Upper lobe of left lung (tissue), 6 donors: ENCODE data around the gene GTF2A1L. TPM values are rescaled to one million over a fixed set of nuclear protein-coding genes. Genes with fewer than 3 reads are reported as not detected.

ENCODE experiments used
- ATAC-seq, 2 donors: fragments of 200-7000 bp; cut with Tn5 transposase; one replicate each; pipeline ENCODE4 v1.9.1; 2022; ENCODE audit warnings: mild to moderate bottlenecking in 2 of 2, moderate library complexity in 2 of 2; ENCODE audit not compliant: low FRiP score in 2 of 2
- DNase-seq, 2 donors: peaks; one replicate each; pipeline ENCODE4 v3.0.0-alpha.2; 2019 to 2020
- H3K27ac ChIP-seq, 4 donors: fragments of 200-600 bp; sonication (generic); one replicate each; pipeline ENCODE4 v1.5.1; 2016 to 2019
- H3K27me3 ChIP-seq, 4 donors: fragments of 200-600 bp; sonication (generic); one replicate each; pipeline ENCODE4 v1.5.1; 2017 to 2019
- H3K36me3 ChIP-seq, 4 donors: fragments of 200-600 bp; sonication (generic); one replicate each; pipeline ENCODE4 v1.5.1; 2016 to 2019
- H3K4me1 ChIP-seq, 4 donors: fragments of 200-600 bp; sonication (generic); one replicate each; pipeline ENCODE4 v1.5.1; 2018 to 2019
- H3K4me3 ChIP-seq, 4 donors: fragments of 200-600 bp; sonication (generic); one replicate each; pipeline ENCODE4 v1.5.1; 2017 to 2019; ENCODE audit warnings: mild to moderate bottlenecking in 2 of 4, moderate library complexity in 1 of 4
- H3K9me3 ChIP-seq, 4 donors: fragments of 200-600 bp; sonication (generic); one replicate each; pipeline ENCODE4 v1.5.1; 2018 to 2019
- EP300 ChIP-seq, 4 donors: sonication (generic); formaldehyde crosslinking; IDR thresholded peaks; one replicate each; pipeline ENCODE4 v1.5.1; 2017; ENCODE audit warnings: antibody characterized with exemption in 4 of 4, control low read depth in 2 of 4
- POLR2A ChIP-seq, 4 donors: fragments of 450-650 bp; IDR thresholded peaks; one replicate each; pipeline ENCODE4 v1.5.1; 2016 to 2017; ENCODE audit warnings: antibody characterized with exemption in 4 of 4, mild to moderate bottlenecking in 2 of 4
- POLR2AphosphoS5 ChIP-seq, 2 donors: sonication (generic); formaldehyde crosslinking; IDR thresholded peaks; one replicate each; pipeline ENCODE4 v1.5.1; 2017; ENCODE audit warnings: antibody characterized with exemption in 2 of 2
- WGBS, 2 donors: methylation state at CpG; one replicate each; pipeline ENCODE4 v1.1.5; 2017 to 2018; 5-methylcytosine and 5-hydroxymethylcytosine counted together
- total RNA-seq, 6 donors: library from RNA; depleted of rRNA in 4 of 6; stranded (reverse); fragments of >200 nt in 4 of 6; gene quantifications; one replicate each; pipeline versions ENCODE4 v1.1.0 to v1.2.1, GENCODE V29; 2016 to 2021
- TF ChIP-seq, protein P1 (sequence below), 6 experiments: fragments of 450-650 bp in 4 of 6; fragments of 200-600 bp in 2 of 6; sonication (generic) in 2 of 6; IDR thresholded peaks; one replicate each; pipeline ENCODE4 v1.5.1; 2016 to 2019; ENCODE audit warnings: antibody characterized with exemption in 6 of 6
- donor health status: DM: no; HTN: no; CAD: no; lungs with moderate emphysema.
- donor health status: DM: no; HTN: yes; CAD: no; lungs with severe emphysema.

Gene GTF2A1L
- total RNA-seq, 6 donors from 2014 or later, result 0.61 to 1.1 (median 0.89) TPM; not detected in 3

DNA sequence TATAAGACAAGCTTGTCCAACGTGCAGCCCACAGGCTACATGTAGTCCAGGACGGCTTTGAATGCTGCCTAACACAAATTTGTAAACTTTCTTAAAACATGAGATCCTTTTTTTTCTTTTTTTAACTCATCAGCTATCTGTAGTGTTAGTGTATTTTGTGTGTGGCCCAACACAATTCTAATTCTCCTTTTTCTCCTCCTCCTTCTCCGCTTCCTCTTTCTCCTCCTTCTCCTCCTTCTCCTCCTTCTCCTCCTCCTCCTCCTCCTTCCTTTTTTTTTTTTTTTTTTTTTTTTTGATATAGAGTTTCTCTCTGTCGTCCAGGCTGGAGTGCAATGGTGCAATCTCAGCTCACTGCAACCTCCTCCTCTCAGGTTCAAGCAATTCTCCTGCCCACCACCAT lies 39.3 kb upstream of the GTF2A1L start:
- Histone ChIP-seq H3K4me1 (no peaks in the 10 kb centered on the region), H3K9me3 (no peaks in the 10 kb centered on the region), H3K4me3 (no peak overlapping the region), H3K27ac (no peak overlapping the region), H3K27me3 (no peaks in the 10 kb centered on the region), H3K36me3 (peaks cover 0 to 12% (median 0%) of the 10 kb centered on the region in 4 donors)
- no peak for ATAC-seq
- no peak for DNase-seq
- WGBS, 2 donors, result 77 to 80% methylated on average over 4 of the region's 4 CpGs
- TF ChIP-seq EP300 (IDR thresholded peaks at IDR 0.05) (no peak), POLR2A (IDR thresholded peaks at IDR 0.05) (no peak), POLR2AphosphoS5 (IDR thresholded peaks at IDR 0.05) (no peak)
- TF ChIP-seq, protein P1, sequence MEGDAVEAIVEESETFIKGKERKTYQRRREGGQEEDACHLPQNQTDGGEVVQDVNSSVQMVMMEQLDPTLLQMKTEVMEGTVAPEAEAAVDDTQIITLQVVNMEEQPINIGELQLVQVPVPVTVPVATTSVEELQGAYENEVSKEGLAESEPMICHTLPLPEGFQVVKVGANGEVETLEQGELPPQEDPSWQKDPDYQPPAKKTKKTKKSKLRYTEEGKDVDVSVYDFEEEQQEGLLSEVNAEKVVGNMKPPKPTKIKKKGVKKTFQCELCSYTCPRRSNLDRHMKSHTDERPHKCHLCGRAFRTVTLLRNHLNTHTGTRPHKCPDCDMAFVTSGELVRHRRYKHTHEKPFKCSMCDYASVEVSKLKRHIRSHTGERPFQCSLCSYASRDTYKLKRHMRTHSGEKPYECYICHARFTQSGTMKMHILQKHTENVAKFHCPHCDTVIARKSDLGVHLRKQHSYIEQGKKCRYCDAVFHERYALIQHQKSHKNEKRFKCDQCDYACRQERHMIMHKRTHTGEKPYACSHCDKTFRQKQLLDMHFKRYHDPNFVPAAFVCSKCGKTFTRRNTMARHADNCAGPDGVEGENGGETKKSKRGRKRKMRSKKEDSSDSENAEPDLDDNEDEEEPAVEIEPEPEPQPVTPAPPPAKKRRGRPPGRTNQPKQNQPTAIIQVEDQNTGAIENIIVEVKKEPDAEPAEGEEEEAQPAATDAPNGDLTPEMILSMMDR (IDR thresholded peaks at IDR 0.05), result no peak

DNA sequence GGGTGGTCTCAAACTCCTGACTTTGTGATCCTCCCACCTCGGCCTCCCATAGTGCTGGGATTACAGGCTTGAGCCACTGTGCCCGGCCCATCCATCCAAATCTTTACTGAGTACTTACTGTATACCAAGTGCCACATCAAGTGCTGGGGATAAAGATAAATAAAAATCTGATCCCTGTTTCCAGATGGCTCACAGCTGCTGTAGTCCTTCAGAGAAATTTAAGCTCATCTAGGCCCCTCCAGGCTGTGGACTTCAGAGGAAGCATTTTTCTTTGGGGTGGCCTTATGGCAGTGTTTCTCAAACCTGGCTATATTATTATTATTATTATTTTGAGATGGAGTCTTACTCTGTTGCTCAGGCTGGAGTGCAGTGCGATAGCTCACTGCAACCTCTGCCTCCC lies 33.7 kb upstream of the GTF2A1L start:
- TF ChIP-seq POLR2AphosphoS5 (IDR thresholded peaks at IDR 0.05) (no peak), EP300 (IDR thresholded peaks at IDR 0.05) (no peak), POLR2A (IDR thresholded peaks at IDR 0.05) (no peak)
- TF ChIP-seq, protein P1 (IDR thresholded peaks at IDR 0.05), result no peak
- H3K4me3 ChIP-seq, result no peak overlapping the region
- WGBS, 2 donors, result 97 to 100% methylated on average over 3 of the region's 3 CpGs
- ATAC-seq, result no peak
- no peaks in the 10 kb centered on the region for H3K9me3 ChIP-seq
- H3K36me3 ChIP-seq, result peaks cover 0 to 12% (median 0%) of the 10 kb centered on the region in 4 donors
- H3K27ac ChIP-seq, result no peak overlapping the region
- DNase-seq, result no peak
- no peaks in the 10 kb centered on the region for H3K27me3 ChIP-seq
- peaks cover 0 to 3% (median 0%) of the 10 kb centered on the region in 4 donors for H3K4me1 ChIP-seq

DNA sequence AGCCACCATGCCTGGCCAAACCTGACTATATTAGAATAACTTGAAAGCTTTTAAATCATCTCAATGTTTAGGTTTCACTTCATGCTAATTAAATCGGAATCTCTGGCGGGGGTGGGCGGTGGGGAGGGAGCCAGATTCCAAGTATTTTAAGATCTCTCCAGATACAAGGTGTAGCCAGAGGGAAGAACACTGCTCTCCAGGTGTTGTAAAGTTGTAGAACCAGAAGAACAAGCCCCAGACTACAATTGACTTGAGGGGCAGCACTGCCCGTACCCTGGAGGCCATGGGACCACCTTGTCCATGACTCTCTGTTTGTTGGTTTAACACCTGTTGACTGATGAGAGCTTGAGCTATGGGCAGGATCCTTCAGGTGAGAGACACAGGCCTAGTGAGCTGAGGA lies 33.1 kb upstream of the GTF2A1L start:
- H3K9me3 ChIP-seq, result no peaks in the 10 kb centered on the region
- ATAC-seq (no peak), DNase-seq (no peak)
- H3K4me3 ChIP-seq, result no peak overlapping the region
- peaks cover 0 to 12% (median 0%) of the 10 kb centered on the region in 4 donors for H3K36me3 ChIP-seq
- H3K27ac ChIP-seq, result no peak overlapping the region
- TF ChIP-seq POLR2AphosphoS5 (IDR thresholded peaks at IDR 0.05) (no peak), EP300 (IDR thresholded peaks at IDR 0.05) (no peak), POLR2A (IDR thresholded peaks at IDR 0.05) (no peak)
- TF ChIP-seq, protein P1 (IDR thresholded peaks at IDR 0.05), result no peak
- WGBS, 2 donors, result 82 to 94% methylated on average over 4 of the region's 4 CpGs
- H3K27me3 ChIP-seq, result no peaks in the 10 kb centered on the region
- H3K4me1 ChIP-seq, result peaks cover 0 to 3% (median 0%) of the 10 kb centered on the region in 4 donors

DNA sequence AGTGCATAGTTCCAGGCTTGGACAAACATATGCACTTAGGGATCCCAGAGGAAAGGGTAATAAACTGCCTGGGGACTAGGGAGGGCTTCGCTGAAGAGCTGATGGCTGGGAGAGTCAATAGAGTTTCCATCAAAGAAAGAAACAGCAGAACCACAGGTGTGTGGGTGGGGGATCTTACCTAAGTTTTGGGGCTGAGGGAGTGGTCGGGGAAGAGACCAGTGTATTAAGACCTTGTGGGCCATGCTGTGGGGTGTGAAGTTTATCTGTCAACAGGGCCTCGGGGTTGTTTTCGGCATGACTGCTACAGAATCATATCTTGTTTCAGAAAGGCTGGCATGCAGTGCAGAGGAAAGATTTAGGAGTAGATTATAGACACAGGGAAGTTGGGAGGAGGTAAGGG lies 31.2 kb upstream of the GTF2A1L start:
- Histone ChIP-seq H3K36me3 (peaks cover 0 to 3% (median 0%) of the 10 kb centered on the region in 4 donors), H3K27me3 (no peaks in the 10 kb centered on the region), H3K4me1 (peaks cover 0 to 3% (median 0%) of the 10 kb centered on the region in 4 donors), H3K27ac (no peak overlapping the region), H3K4me3 (no peak overlapping the region), H3K9me3 (no peaks in the 10 kb centered on the region)
- TF ChIP-seq POLR2AphosphoS5 (IDR thresholded peaks at IDR 0.05), result no peak
- no peak for TF ChIP-seq POLR2A (IDR thresholded peaks at IDR 0.05)
- TF ChIP-seq, protein P1 (IDR thresholded peaks at IDR 0.05), result no peak
- no peak for TF ChIP-seq EP300 (IDR thresholded peaks at IDR 0.05)
- ATAC-seq (no peak), DNase-seq (no peak)
- 63 to 68% methylated on average over 4 of the region's 4 CpGs for WGBS, 2 donors

GRCh38 chr2:48587560-48587959 lies 30.1 kb upstream of the GTF2A1L start:
- no peaks in the 10 kb centered on the region for H3K36me3 ChIP-seq
- H3K4me1 ChIP-seq, result peaks cover 0 to 3% (median 0%) of the 10 kb centered on the region in 4 donors
- ATAC-seq, result no peak
- DNase-seq, result no peak
- no peaks in the 10 kb centered on the region for H3K9me3 ChIP-seq
- 83 to 89% methylated on average over 5 of the region's 5 CpGs for WGBS, 2 donors
- H3K27me3 ChIP-seq, result no peaks in the 10 kb centered on the region
- H3K4me3 ChIP-seq, result no peak overlapping the region
- TF ChIP-seq POLR2AphosphoS5 (IDR thresholded peaks at IDR 0.05) (no peak), POLR2A (IDR thresholded peaks at IDR 0.05) (no peak)
- TF ChIP-seq, protein P1 (IDR thresholded peaks at IDR 0.05), result no peak
- H3K27ac ChIP-seq, result no peak overlapping the region
